Tracheal epithelial cell (primary cell): ENCODE measurements around the gene FREM3. TPM values are rescaled to one million over a fixed set of nuclear protein-coding genes. Genes with fewer than 3 reads are reported as not detected.

Experiments used
- total RNA-seq: library from RNA; depleted of rRNA; stranded (reverse); fragments of >200 nt; gene quantifications from 2 replicates; pipeline ENCODE4 v1.2.1, GENCODE V29; 2014

The FREM3 gene
- total RNA-seq: under 0.01 TPM in 1 of 2 replicates, not detected in the other

DNA sequence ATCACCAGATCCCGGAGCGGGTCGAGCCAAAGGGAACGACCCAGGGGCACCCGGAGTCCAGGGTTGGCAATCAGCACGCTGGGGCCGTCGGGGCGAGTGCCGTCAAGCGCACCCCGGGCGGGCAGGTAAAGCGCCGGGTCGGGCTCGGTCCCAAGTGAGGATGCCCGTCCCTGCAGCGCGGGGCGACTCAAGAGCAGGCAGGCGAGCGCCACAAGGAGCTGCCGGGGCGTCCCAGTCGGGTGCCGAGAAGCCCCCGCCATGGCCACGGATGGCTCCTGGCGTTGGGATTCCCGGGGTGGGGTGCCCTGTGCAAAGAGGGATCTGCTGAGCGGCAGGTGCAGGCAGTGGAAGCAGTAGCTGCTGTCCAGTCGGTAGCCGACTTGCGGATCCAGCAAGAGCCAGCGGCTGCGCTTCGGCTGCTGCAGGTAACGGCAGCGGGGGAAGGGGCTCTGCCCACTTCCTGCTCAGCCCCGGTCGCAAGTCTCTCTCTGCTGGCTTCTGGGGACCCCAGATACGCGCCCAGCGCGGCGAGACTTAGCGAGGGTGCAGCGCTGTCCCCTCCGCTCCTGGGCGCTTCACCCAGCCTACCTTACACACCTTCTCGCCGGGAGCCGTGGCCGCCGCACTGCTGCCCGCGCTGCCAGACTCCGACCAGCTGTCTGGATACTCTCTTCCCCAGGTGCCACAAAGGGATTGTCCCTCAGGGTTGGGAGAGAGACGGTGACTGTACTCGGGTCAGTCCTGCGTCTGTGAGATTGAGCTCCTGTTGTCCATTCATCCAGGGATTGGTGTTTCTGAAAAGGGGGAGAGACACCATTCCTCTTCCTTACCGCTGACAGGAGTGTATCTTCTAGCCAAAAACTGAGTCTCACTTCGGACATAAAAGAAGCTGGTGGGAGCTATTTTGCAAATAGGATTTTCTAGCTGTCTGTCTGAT is at the start of gene FREM3:
Gene FREM3, minus strand, starts transcription at position 260 of the 937 bp plus-strand sequence. Its CDS starts 0 bp downstream, at position 260.

Other genes with a start within 250 kb of the FREM3 start
- 26.9 and 39.0 TPM in 2 replicates for gene SMARCA5, start 187.0 kb downstream of the FREM3 start, total RNA-seq
- not detected in 2 replicates for gene GYPE, start 204.9 kb upstream of the FREM3 start, total RNA-seq